Activated CD4-positive, alpha-beta T cell treated with anti-CD3 and anti-CD28 coated beads for 1 hour (primary cell): Measurements from ENCODE around the gene CDC42EP4.
"Not testable (repeated sequence)": the region's sequence is repeated elsewhere in the genome, so short reads cannot be mapped to it uniquely, and the experiment has no call there.

Source experiments
- DNase-seq: peaks from one replicate; pipeline ENCODE4 v3.0.0-alpha.2; 2020

Gene CDC42EP4

GRCh38 chr17:73274490-73274889, 37.3 kb downstream of the CDC42EP4 start:
- no peak for DNase-seq

- DNase-seq = no peak
Observed at GRCh38 chr17:73272906-73273218, 38.9 kb downstream of the CDC42EP4 start.

- DNase-seq = no peak
Observed at GRCh38 chr17:73271072-73271471, 40.7 kb downstream of the CDC42EP4 start.

- DNase-seq = no peak
Observed at GRCh38 chr17:73269791-73270190, 42.0 kb downstream of the CDC42EP4 start.

- no peak for DNase-seq
Observed at GRCh38 chr17:73269329-73269615, 42.5 kb downstream of the CDC42EP4 start.

- DNase-seq = no peak
Observed at GRCh38 chr17:73268582-73269328, 43.0 kb downstream of the CDC42EP4 start.

- DNase-seq = no peak
Observed at GRCh38 chr17:73267648-73268537, 43.9 kb downstream of the CDC42EP4 start.

GRCh38 chr17:73266796-73267195, 45.0 kb downstream of the CDC42EP4 start:
- no peak for DNase-seq

GRCh38 chr17:73265646-73266640, 45.9 kb downstream of the CDC42EP4 start:
- no peak for DNase-seq

- not testable (repeated sequence) for DNase-seq
Observed at GRCh38 chr17:73264448-73264847, 47.4 kb downstream of the CDC42EP4 start.

- DNase-seq = no peak
Observed at GRCh38 chr17:73262676-73263642, 48.8 kb downstream of the CDC42EP4 start.

- no peak for DNase-seq
Observed at GRCh38 chr17:73261952-73262675, 49.7 kb downstream of the CDC42EP4 start.

- DNase-seq = no peak
Observed at GRCh38 chr17:73261617-73261951, 50.2 kb downstream of the CDC42EP4 start, which contains the start of gene CPSF4L. Gene CPSF4L (minus strand): TSS chr17:73261880. CDS start chr17:73261818, 62 bp downstream.

- DNase-seq = no peak
Observed at GRCh38 chr17:73257516-73257915, 54.3 kb downstream of the CDC42EP4 start.

GRCh38 chr17:73256220-73256619, 55.6 kb downstream of the CDC42EP4 start:
- DNase-seq = no peak

- DNase-seq = peak; percentile 42
Observed at GRCh38 chr17:73255671-73256181, 56.1 kb downstream of the CDC42EP4 start.

- no peak for DNase-seq
Observed at GRCh38 chr17:73251871-73252270, 59.9 kb downstream of the CDC42EP4 start.

GRCh38 chr17:73250851-73251640, 60.8 kb downstream of the CDC42EP4 start:
- no peak for DNase-seq

GRCh38 chr17:73249700-73250099, 62.1 kb downstream of the CDC42EP4 start:
- DNase-seq = no peak

- DNase-seq = no peak
Observed at GRCh38 chr17:73248532-73248931, 63.3 kb downstream of the CDC42EP4 start.
